CD4-positive, alpha-beta memory T cell (primary cell): ENCODE data around the gene RGS3. TPM values are rescaled to one million over a fixed set of nuclear protein-coding genes. Genes with fewer than 3 reads are reported as not detected.

ENCODE experiments used
- CTCF ChIA-PET: fragments of 350-600 bp; sonication (Branson Sonifier 250); formaldehyde crosslinking; loops from one replicate; lab custom pipeline; 2021; ENCODE audit warnings: inconsistent platforms; ENCODE audit not compliant: partially characterized antibody; lab: Charles Lee
- POLR2A ChIA-PET: fragments of 350-600 bp; sonication (Branson Sonifier 250); formaldehyde crosslinking; loops from one replicate; lab custom pipeline; 2021; ENCODE audit not compliant: partially characterized antibody; lab: Charles Lee
- DNase-seq, 5 donors: peaks; one replicate each; pipeline versions ENCODE4 v3.0.0 to v3.0.0-alpha.2; 2020 to 2022; ENCODE audit warnings: mixed read lengths in 1 of 5
- H3K27ac ChIP-seq: one replicate; pipeline ENCODE4 v1.7.0; 2013; ENCODE audit warnings: low read depth, low read length
- H3K27me3 ChIP-seq: 2 replicates; pipeline ENCODE4 v1.7.0; 2013; ENCODE audit warnings: mild to moderate bottlenecking, low read length, moderate library complexity; ENCODE audit not compliant: insufficient read depth
- H3K36me3 ChIP-seq: 2 replicates; pipeline ENCODE4 v1.7.0; 2013; ENCODE audit warnings: mild to moderate bottlenecking, low read length, moderate library complexity; ENCODE audit not compliant: insufficient read depth
- H3K4me1 ChIP-seq: 2 replicates; pipeline ENCODE4 v1.7.0; 2013; ENCODE audit warnings: mild to moderate bottlenecking, low read length, moderate library complexity; ENCODE audit not compliant: insufficient read depth
- H3K4me3 ChIP-seq, 2 donors: one replicate each; pipeline ENCODE4 v1.7.0; 2013; ENCODE audit warnings: low read length in 2 of 2, mild to moderate bottlenecking in 1 of 2
- H3K9me3 ChIP-seq, 2 donors: one replicate each; pipeline ENCODE4 v1.7.0; 2013; ENCODE audit warnings: low read length in 2 of 2, control low read depth in 1 of 2; ENCODE audit not compliant: control insufficient read depth in 1 of 2
- H3K27ac Mint-ChIP-seq, 7 donors: one replicate each; pipeline ENCODE4 v1.8.0; 2020 to 2021; ENCODE audit warnings: mixed read lengths in 7 of 7, mild to moderate bottlenecking in 6 of 7, inconsistent platforms in 3 of 7, moderate library complexity in 3 of 7
- H3K27me3 Mint-ChIP-seq, 2 donors: one replicate each; pipeline ENCODE4 v1.8.0; 2020 to 2021; ENCODE audit warnings: mixed read lengths in 2 of 2
- H3K36me3 Mint-ChIP-seq, 2 donors: one replicate each; pipeline ENCODE4 v1.8.0; 2020 to 2021; ENCODE audit warnings: mixed read lengths in 2 of 2, inconsistent platforms in 1 of 2, mild to moderate bottlenecking in 1 of 2
- H3K4me1 Mint-ChIP-seq, 4 donors: one replicate each; pipeline ENCODE4 v1.8.0; 2020 to 2021; ENCODE audit warnings: mixed read lengths in 4 of 4, mild to moderate bottlenecking in 1 of 4
- H3K4me3 Mint-ChIP-seq, 8 donors: one replicate each; pipeline ENCODE4 v1.8.0; 2020 to 2021; ENCODE audit warnings: mixed read lengths in 8 of 8, mild to moderate bottlenecking in 7 of 8, moderate library complexity in 6 of 8, inconsistent platforms in 3 of 8
- H3K9me3 Mint-ChIP-seq, 8 donors: one replicate each; pipeline ENCODE4 v1.8.0; 2020 to 2021; ENCODE audit warnings: mixed read lengths in 8 of 8, mild to moderate bottlenecking in 5 of 8, inconsistent platforms in 3 of 8, moderate library complexity in 1 of 8
- intact Hi-C: fragments of 100-400 bp; cut with micrococcal nuclease; formaldehyde crosslinking; loops from one replicate; pipeline ENCODE4 v1.15.1; 2023
- polyA plus RNA-seq, 2 donors: library from polyadenylated mRNA; unstranded; fragments of 300-500 nt; fragmentation: Illumina TruSeq; gene quantifications; one replicate each; pipeline ENCODE4 v1.2.3, GENCODE V29; 2021
- total RNA-seq, 2 experiments: library from RNA; stranded (reverse); gene quantifications; one replicate each; pipeline ENCODE4 v1.2.3, GENCODE V29; 2021

The RGS3 gene
- total and polyA plus RNA-seq, 4 experiments from 2014 or later: 3.4 to 23.2 (median 18.0) TPM

GRCh38 chr9:113601656-113602055 is 138.1 kb downstream of the RGS3 start:
- ChIA-PET POLR2A (interaction anchor here (0.7 kb wide), 1 partner anchor 82 kb away, joined by 3 read pairs; no protein-coding TSS in a partner anchor), CTCF (interaction anchor here (1.1 to 2.2 kb wide), 2 partner anchors 10 to 52 kb away, joined by 3 to 5 read pairs; no protein-coding TSS in a partner anchor)
- Histone ChIP-seq H3K36me3 (peaks cover 13% of the 10 kb centered on the region), H3K27ac (no peak overlapping the region), H3K4me3 (no peak overlapping the region), H3K4me1 (no peaks in the 10 kb centered on the region), H3K27me3 (no peaks in the 10 kb centered on the region), H3K9me3 (no peaks in the 10 kb centered on the region)
- Mint-ChIP-seq H3K4me1 (peaks cover 0 to 2% (median under 1%) of the 10 kb centered on the region in 4 donors), H3K9me3 (no peaks in the 10 kb centered on the region), H3K4me3 (no peak overlapping the region), H3K36me3 (peaks cover 7 to 13% of the 10 kb centered on the region in 2 donors), H3K27me3 (no peaks in the 10 kb centered on the region), H3K27ac (no peak overlapping the region)
- intact Hi-C loops: no loop called here
- DNase-seq: no peak

DNA sequence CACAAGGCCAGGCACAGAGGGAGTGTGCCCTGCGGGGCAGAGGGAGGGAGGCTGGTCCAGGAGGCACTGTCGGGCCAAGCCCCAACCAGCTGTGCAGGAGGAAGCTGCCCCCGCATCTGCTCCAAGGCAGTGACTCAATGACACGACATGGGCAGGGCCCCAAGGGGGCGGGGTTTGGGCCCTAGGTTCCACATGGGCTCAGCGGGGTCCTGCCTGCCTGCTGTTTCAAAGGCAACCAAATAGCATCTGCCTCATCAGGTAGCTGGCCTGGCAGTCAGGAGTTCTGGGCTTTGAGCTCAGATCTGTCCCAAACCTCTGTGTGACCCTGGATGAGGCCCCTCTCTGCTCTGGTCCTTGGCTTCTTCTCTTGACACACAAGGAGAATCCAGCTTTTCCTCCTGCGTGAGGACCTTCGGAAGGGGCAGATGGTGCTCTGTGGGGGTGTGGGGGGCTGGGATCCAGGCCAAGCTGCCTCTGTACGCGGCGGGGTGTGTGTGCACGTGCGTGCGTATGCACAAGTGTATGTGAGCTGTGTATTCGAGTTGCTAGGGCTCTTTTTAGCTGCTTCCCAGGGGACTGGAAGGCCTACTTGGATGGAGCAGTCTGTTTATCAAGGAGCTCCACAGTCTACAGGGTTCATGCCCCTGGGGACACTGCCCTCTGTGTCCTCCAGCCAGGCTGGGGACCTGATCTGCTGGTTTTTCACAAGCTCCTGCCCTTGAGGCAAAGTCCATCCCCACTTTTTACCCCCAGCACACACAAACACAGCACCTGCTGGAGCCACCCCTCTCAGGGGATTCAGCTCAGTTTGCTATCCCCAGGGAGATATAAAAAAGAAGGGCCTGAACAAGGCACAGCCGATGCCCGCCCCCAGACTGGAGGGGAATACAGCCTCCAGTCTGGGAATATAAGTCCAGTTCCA is 138.9 kb downstream of the RGS3 start:
- Histone ChIP-seq H3K27me3 (no peaks in the 10 kb centered on the region), H3K36me3 (peaks cover 6% of the 10 kb centered on the region), H3K27ac (no peak overlapping the region), H3K4me3 (no peak overlapping the region), H3K4me1 (no peaks in the 10 kb centered on the region), H3K9me3 (no peaks in the 10 kb centered on the region)
- Mint-ChIP-seq H3K36me3 (peaks cover 4 to 10% of the 10 kb centered on the region in 2 donors), H3K27ac (peak overlapping the region in 1 of 7 donors; percentile 2), H3K4me1 (peaks cover 0 to 2% (median under 1%) of the 10 kb centered on the region in 4 donors), H3K9me3 (no peaks in the 10 kb centered on the region), H3K27me3 (no peaks in the 10 kb centered on the region), H3K4me3 (no peak overlapping the region)
- DNase-seq: no peak
- ChIA-PET POLR2A (interaction anchor here (0.6 to 0.7 kb wide), 2 partner anchors 82 to 191 kb away, joined by 3 read pairs; no protein-coding TSS in a partner anchor), CTCF (interaction anchor here (0.8 to 2.2 kb wide), 5 partner anchors 8 to 54 kb away, joined by 3 to 5 read pairs (median 3); no protein-coding TSS in a partner anchor)
- intact Hi-C loops: no loop called here

- ChIA-PET POLR2A (interaction anchor here (0.6 kb wide), 2 partner anchors 189 to 192 kb away, joined by 3 read pairs; no protein-coding TSS in a partner anchor), CTCF (interaction anchor here (0.8 to 0.9 kb wide), 3 partner anchors 9 to 53 kb away, joined by 3 read pairs; no protein-coding TSS in a partner anchor)
- no peaks in the 10 kb centered on the region for H3K27me3 Mint-ChIP-seq
- intact Hi-C loops: no loop called here
- no peak overlapping the region for H3K27ac ChIP-seq
- no peaks in the 10 kb centered on the region for H3K27me3 ChIP-seq
- H3K36me3 Mint-ChIP-seq: peaks cover 4 to 7% of the 10 kb centered on the region in 2 donors
- peak overlapping the region in 1 of 7 donors; percentile 1 for H3K27ac Mint-ChIP-seq
- H3K9me3 ChIP-seq: no peaks in the 10 kb centered on the region
- H3K4me3 ChIP-seq: no peak overlapping the region
- H3K36me3 ChIP-seq: peaks cover under 1% of the 10 kb centered on the region
- no peaks in the 10 kb centered on the region for H3K9me3 Mint-ChIP-seq
- no peak for DNase-seq
- no peak overlapping the region for H3K4me3 Mint-ChIP-seq
- peaks cover 0 to 2% (median under 1%) of the 10 kb centered on the region in 4 donors for H3K4me1 Mint-ChIP-seq
- H3K4me1 ChIP-seq: no peaks in the 10 kb centered on the region
Observed at GRCh38 chr9:113603048-113603375, 139.5 kb downstream of the RGS3 start.

DNA sequence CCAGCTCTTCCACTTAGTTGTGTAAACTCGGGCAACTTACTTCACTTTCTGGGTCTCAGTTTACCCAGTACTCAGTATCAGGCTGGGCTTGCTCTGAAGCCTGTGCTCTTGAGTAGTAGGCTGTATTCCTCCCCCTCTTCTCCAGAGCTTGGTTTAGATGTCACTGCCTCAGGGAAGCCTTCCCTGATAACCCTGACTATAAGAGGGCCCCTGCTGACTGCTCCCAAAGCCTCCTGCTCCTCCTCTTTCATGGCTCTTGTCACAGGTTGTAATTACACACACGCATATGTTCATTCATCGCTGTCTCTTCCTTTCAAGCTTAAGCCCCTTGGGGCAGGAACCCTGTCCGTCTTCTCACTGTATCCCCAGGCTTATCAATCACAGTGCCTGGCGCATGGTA is 140.2 kb downstream of the RGS3 start:
- Mint-ChIP-seq H3K4me3 (no peak overlapping the region), H3K36me3 (peaks cover 3 to 4% of the 10 kb centered on the region in 2 donors), H3K4me1 (peaks cover 0 to 2% (median under 1%) of the 10 kb centered on the region in 4 donors), H3K9me3 (no peaks in the 10 kb centered on the region), H3K27ac (peak overlapping the region in 2 of 7 donors; percentile 1 to 70), H3K27me3 (no peaks in the 10 kb centered on the region)
- ChIA-PET POLR2A (interaction anchor here (0.6 kb wide), 1 partner anchor 190 kb away, joined by 3 read pairs; no protein-coding TSS in a partner anchor), CTCF (no interaction called here)
- H3K27me3 ChIP-seq: no peaks in the 10 kb centered on the region
- H3K9me3 ChIP-seq: no peaks in the 10 kb centered on the region
- DNase-seq: no peak
- H3K4me1 ChIP-seq: no peaks in the 10 kb centered on the region
- no peak overlapping the region for H3K4me3 ChIP-seq
- no peaks in the 10 kb centered on the region for H3K36me3 ChIP-seq
- H3K27ac ChIP-seq: no peak overlapping the region
- intact Hi-C loops: no loop called here

DNA sequence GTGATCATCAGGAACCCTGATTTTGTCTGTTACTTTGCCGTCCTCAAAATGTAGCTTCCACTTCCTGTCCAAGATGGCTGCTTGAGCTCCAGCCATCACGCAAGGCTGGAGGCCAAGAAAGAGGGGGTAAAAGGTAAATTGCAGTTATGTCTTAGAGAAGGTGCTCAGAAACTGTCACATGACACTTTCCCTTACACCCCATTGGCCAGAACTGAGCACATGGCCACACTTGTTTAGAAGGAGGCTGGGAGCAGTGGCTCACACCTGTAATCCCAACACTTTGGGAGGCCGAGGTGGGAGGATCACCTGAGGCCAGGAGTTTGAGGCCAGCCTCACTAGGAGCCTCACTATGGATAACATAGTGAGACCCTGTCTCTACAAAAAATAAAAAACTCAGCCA is 140.9 kb downstream of the RGS3 start:
- no peaks in the 10 kb centered on the region for H3K4me1 ChIP-seq

DNA sequence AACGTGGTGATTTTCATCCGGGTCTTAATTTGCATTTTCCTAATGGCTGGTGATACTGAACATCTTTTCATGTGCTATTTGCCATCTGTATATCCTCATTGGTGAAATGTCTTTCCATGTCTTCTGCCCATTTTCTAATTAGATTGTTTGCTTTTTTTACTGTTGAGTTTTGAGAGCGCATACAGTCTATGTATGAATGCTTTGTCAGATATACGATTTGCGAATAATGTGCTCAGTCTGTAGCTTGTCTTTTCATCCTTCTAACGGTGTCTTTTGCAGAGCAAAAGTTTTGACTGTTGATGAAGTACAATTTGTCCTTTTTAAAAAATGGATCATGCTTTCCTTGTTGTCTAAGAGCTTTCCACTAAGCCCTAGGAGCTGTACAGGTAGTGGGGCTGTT is 143.0 kb downstream of the RGS3 start:
- CTCF ChIA-PET: interaction anchor here (0.8 to 1.4 kb wide), 3 partner anchors 15 to 48 kb away, joined by 3 to 5 read pairs (median 3); no protein-coding TSS in a partner anchor
- POLR2A ChIA-PET: no interaction called here
- Mint-ChIP-seq H3K27ac (no peak overlapping the region), H3K4me3 (no peak overlapping the region), H3K4me1 (no peaks in the 10 kb centered on the region), H3K36me3 (no peaks in the 10 kb centered on the region), H3K9me3 (no peaks in the 10 kb centered on the region), H3K27me3 (no peaks in the 10 kb centered on the region)
- DNase-seq: no peak
- no peak overlapping the region for H3K27ac ChIP-seq
- no peaks in the 10 kb centered on the region for H3K4me1 ChIP-seq
- no peaks in the 10 kb centered on the region for H3K9me3 ChIP-seq
- H3K4me3 ChIP-seq: no peak overlapping the region
- no peaks in the 10 kb centered on the region for H3K36me3 ChIP-seq
- intact Hi-C loops: no loop called here
- no peaks in the 10 kb centered on the region for H3K27me3 ChIP-seq

More for the DNA sequence above, 140.9 kb downstream of the RGS3 start:
- no peaks in the 10 kb centered on the region for H3K36me3 Mint-ChIP-seq
- no peaks in the 10 kb centered on the region for H3K36me3 ChIP-seq
- ChIA-PET POLR2A (no interaction called here), CTCF (no interaction called here)
- intact Hi-C loops: no loop called here
- no peak overlapping the region for H3K27ac ChIP-seq
- H3K27ac Mint-ChIP-seq: peak overlapping the region in 1 of 7 donors; percentile 19
- H3K4me3 ChIP-seq: no peak overlapping the region
- H3K9me3 Mint-ChIP-seq: no peaks in the 10 kb centered on the region
- DNase-seq: no peak
- H3K27me3 Mint-ChIP-seq: no peaks in the 10 kb centered on the region
- H3K4me1 Mint-ChIP-seq: peaks cover 0 to 2% (median under 1%) of the 10 kb centered on the region in 4 donors
- H3K9me3 ChIP-seq: no peaks in the 10 kb centered on the region
- no peaks in the 10 kb centered on the region for H3K27me3 ChIP-seq
- no peak overlapping the region for H3K4me3 Mint-ChIP-seq

DNA sequence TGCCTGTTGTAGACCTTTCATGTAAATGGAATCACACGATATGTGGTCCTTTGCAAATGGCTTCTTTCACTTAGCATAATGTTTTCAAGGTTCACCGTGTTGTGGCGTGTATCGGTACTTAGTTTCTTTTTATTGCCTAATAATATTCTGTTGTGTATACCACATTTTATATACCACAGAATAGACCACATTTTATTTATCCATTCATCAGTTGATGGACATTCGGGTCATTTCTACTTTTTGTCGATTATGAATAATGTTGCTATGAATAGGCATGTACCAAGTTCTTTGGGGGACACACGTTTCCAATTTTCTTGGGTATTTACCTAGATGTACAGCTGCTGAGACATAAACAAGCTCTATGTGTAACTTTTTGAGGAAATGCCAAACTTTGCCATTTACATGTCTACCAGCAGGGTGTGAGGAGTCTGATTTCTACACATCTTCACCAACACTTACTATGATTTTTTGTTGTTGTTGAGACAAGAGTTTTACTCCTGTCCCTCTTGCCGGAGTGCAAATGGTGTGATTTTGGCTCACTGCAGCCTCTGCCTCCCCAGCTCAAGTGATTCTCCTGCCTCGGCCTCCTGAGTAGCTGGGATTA is 144.7 kb downstream of the RGS3 start:
- Histone ChIP-seq H3K4me3 (no peak overlapping the region), H3K27me3 (no peaks in the 10 kb centered on the region), H3K9me3 (no peaks in the 10 kb centered on the region), H3K4me1 (no peaks in the 10 kb centered on the region), H3K27ac (no peak overlapping the region), H3K36me3 (no peaks in the 10 kb centered on the region)
- Mint-ChIP-seq H3K27me3 (no peaks in the 10 kb centered on the region), H3K36me3 (no peaks in the 10 kb centered on the region), H3K27ac (no peak overlapping the region), H3K4me3 (no peak overlapping the region), H3K9me3 (no peaks in the 10 kb centered on the region), H3K4me1 (no peaks in the 10 kb centered on the region)
- DNase-seq: no peak
- ChIA-PET CTCF (interaction anchor here (1.7 kb wide), 1 partner anchor 47 kb away, joined by 3 read pairs; no protein-coding TSS in a partner anchor), POLR2A (no interaction called here)
- intact Hi-C loops: no loop called here
